Activated CD8-positive, alpha-beta memory T cell treated with anti-CD3 and anti-CD28 coated beads for 36 hours (primary cell): ENCODE measurements around the gene ZNF548. TPM values are rescaled to one million over a fixed set of nuclear protein-coding genes. Genes with fewer than 3 reads are reported as not detected.

Experiments used
- CTCF ChIA-PET: fragments of 350-600 bp; sonication (Branson Sonifier 250); formaldehyde crosslinking; loops from one replicate; lab custom pipeline; 2021; ENCODE audit warnings: antibody characterized with exemption; lab: Charles Lee
- POLR2A ChIA-PET: fragments of 350-600 bp; sonication (Branson Sonifier 250); formaldehyde crosslinking; loops from one replicate; lab custom pipeline; 2021; ENCODE audit warnings: antibody characterized with exemption; lab: Charles Lee
- total RNA-seq, 2 experiments: library from RNA; stranded (reverse); gene quantifications; one replicate each; pipeline ENCODE4 v1.2.3, GENCODE V29; 2021

Gene ZNF548
- total RNA-seq, 2 experiments from 2014 or later = 11.8 to 13.9 TPM

GRCh38 chr19:57382806-57383488 is 6.7 kb upstream of the ZNF548 start:
- POLR2A ChIA-PET = interaction anchor here (0.9 kb wide), 1 partner anchor 370 kb away, joined by 4 read pairs; no protein-coding TSS in a partner anchor
- CTCF ChIA-PET = no interaction called here

DNA sequence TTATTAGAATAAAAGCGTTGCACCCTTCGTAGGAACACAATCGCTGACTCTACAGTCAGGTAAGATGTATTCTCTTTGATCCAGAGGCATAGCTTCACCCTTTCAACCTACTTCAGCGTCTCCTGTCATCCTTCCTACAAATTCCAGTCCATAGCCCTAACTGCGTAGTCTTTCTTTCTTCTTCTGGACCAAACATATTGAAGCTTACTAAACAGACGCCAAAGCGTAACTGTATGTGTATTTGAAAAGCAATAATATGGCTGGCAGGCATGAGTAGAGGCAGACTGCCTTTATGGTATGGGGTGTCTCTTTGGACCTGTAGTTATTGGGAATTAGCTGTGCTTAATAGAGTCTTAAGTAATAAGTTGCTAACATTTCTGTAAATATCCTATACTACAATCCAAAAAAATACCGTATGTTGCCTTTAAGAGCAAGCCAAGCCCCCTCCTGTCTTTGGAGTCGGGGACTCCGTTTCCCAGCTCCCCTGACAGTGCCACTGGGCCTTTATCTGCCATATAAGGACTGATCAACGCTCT is 392 bp upstream of the ZNF548 start:
- CTCF ChIA-PET = no interaction called here
- POLR2A ChIA-PET = interaction anchor here (0.8 to 1.6 kb wide), 3 partner anchors 15 to 45 kb away, joined by 3 to 6 read pairs (median 5); partner anchors contain the start of genes TRAPPC2B, ZNF547 and ZNF749

- POLR2A ChIA-PET = no interaction called here
These were observed 6.1 kb downstream of the ZNF548 start for GRCh38 chr19:57395710-57396109.

GRCh38 chr19:57398868-57399267 is 9.2 kb downstream of the ZNF548 start:
- CTCF ChIA-PET = no interaction called here
- POLR2A ChIA-PET = no interaction called here

More at GRCh38 chr19:57395710-57396109, 6.1 kb downstream of the ZNF548 start:
- CTCF ChIA-PET = no interaction called here

GRCh38 chr19:57403737-57404563 is 14.3 kb downstream of the ZNF548 start:
- ChIA-PET POLR2A (interaction anchor here (0.6 to 0.7 kb wide), 2 partner anchors 15 to 135 kb away, joined by 3 to 5 read pairs; partner anchors contain the start of gene ZNF548), CTCF (no interaction called here)

- ChIA-PET CTCF (interaction anchor here (0.5 to 2.0 kb wide), 2 partner anchors 16 to 496 kb away, joined by 3 to 6 read pairs; no protein-coding TSS in a partner anchor), POLR2A (no interaction called here)
These were observed 17.0 kb downstream of the ZNF548 start for GRCh38 chr19:57406516-57407123.

- POLR2A ChIA-PET = no interaction called here
- CTCF ChIA-PET = no interaction called here
These were observed 21.4 kb downstream of the ZNF548 start, which contains the start of gene ZNF17 for GRCh38 chr19:57410877-57411671. ZNF17 (plus strand) TSS chr19:57411161; CDS start chr19:57413616, 2,455 bp downstream.

DNA sequence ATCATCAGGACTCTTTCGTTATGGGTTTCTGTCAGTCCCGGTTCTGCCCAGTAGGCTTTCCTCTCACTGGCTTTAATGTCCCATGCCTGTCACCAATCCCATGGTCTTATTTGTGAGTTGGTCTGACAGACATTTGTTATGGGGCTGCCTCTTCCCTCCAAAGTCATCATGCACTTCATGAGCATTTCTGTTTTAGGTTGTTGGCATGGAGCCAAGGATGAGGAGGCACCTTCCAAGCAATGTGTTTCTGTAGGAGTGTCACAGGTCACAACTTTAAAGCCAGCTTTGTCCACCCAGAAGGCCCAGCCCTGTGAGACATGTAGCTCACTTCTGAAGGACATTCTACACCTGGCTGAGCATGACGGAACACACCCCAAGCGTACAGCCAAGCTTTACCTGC is 29.8 kb downstream of the ZNF548 start:
- POLR2A ChIA-PET = no interaction called here
- CTCF ChIA-PET = no interaction called here

GRCh38 chr19:57421037-57421436 is 31.4 kb downstream of the ZNF548 start:
- CTCF ChIA-PET = no interaction called here
- POLR2A ChIA-PET = no interaction called here

DNA sequence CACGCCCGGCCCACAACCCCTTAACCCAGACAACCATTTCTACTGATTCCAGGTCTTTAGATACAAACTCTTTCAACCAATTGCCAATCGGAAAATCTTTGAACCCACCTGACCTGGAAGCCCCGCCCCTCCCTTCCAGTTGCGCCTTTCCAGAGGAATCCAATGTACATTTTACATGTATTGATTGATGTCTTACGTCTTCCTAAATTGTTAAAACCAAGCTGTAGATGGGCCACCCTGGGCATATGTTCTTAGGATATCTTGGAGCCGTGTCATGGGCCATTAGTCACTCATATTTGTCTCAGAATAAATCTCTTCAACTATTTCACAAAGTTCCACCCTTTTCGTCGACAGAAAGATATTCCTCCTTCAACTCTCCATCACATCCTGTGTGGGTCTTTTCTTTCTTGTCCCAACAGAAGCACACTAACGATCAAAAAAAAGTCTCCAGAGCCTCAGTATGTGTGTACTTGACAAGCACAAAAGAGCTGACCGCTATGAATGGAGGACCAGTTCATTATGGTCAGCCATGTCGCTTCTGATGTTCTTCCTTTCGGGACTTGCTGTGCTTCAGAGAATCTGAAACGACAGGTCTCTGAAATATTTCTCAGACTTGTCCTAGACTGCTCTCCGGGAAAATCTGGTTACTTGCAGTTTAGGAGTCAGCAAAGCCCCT is 44.9 kb downstream of the ZNF548 start:
- POLR2A ChIA-PET = interaction anchor here (1.1 kb wide), 1 partner anchor 45 kb away, joined by 6 read pairs; the partner anchor contains the start of gene ZNF548
- CTCF ChIA-PET = interaction anchor here (0.7 kb wide), 1 partner anchor 29 kb away, joined by 3 read pairs; no protein-coding TSS in a partner anchor

DNA sequence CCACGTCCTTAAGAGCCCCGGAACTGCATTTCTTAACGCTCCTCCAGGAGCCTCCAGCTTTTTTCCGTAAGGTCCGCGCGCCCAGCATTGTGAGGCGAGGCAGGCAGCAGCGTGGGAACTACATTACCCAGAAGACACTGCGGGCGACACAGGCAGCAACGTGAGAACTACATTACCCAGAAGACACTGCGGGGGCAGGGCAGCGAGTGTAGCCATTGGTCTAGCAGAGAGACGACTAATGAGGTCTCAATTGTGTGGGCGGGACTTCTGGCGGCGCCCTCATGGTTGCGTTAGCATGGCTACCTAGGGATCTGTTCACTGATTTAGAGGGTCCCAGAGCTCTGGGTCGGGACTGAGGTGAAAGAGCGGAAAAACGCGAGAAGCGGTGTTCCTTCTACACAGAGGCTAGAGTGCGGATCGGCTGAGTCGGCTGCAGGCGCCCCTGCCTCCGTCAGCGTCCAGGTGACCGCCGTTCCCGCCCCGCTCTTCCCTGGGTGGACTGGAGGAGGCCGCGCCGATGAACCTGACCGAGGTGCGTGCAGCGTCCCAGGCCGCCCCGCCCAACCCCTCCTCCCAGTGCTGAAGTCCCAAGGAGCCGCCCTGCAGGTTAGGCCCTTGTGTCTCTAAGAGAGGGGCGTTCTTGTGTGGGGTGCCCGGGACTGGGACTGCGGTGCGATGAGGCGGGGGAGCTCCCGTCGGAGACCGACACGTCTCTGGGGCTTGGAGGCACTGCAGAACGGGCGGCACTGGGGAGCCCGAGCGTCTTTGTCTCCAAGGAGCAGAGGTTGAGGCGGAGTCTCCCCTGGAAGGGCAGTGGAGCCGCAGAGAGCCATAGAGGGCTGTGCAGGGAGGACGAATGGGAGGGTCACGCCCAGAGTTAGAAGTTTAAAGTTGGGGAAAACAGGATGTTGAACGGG is 45.7 kb downstream of the ZNF548 start, which contains the start of gene ZNF749:
TSS of gene ZNF749 (plus strand) at position 264 of the 917 bp plus-strand sequence. CDS start at position 518, 254 bp downstream.
- ChIA-PET POLR2A (interaction anchor here (1.1 kb wide), 1 partner anchor 46 kb away, joined by 6 read pairs; the partner anchor contains the start of gene ZNF548), CTCF (interaction anchor here (0.7 kb wide), 1 partner anchor 30 kb away, joined by 3 read pairs; no protein-coding TSS in a partner anchor)

- ChIA-PET CTCF (interaction anchor here (0.6 kb wide), 1 partner anchor 940 kb away, joined by 5 read pairs; no protein-coding TSS in a partner anchor), POLR2A (no interaction called here)
These were observed 46.8 kb downstream of the ZNF548 start for GRCh38 chr19:57436417-57436816.

DNA sequence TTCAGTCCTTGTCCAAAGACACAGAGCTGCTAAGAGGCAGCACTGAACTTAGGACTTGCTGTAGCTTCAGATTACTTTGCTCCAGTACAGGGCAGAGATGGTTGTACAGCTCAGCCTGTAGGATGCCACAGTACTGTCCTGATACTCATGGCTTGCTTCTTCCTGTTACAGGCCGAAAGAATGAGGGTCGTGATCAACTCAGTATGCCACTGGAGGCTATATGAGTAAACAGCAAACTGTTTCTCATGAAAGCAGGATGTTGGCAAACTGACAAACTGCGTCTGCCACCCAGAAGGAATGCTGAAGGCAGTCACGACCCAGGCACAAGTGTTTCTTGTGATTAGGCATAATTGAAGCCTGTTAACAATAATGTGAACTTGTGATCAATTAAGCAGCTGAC is 48.3 kb downstream of the ZNF548 start:
- ChIA-PET POLR2A (no interaction called here), CTCF (no interaction called here)

GRCh38 chr19:57438925-57439324 is 49.3 kb downstream of the ZNF548 start:
- POLR2A ChIA-PET = no interaction called here
- CTCF ChIA-PET = no interaction called here

DNA sequence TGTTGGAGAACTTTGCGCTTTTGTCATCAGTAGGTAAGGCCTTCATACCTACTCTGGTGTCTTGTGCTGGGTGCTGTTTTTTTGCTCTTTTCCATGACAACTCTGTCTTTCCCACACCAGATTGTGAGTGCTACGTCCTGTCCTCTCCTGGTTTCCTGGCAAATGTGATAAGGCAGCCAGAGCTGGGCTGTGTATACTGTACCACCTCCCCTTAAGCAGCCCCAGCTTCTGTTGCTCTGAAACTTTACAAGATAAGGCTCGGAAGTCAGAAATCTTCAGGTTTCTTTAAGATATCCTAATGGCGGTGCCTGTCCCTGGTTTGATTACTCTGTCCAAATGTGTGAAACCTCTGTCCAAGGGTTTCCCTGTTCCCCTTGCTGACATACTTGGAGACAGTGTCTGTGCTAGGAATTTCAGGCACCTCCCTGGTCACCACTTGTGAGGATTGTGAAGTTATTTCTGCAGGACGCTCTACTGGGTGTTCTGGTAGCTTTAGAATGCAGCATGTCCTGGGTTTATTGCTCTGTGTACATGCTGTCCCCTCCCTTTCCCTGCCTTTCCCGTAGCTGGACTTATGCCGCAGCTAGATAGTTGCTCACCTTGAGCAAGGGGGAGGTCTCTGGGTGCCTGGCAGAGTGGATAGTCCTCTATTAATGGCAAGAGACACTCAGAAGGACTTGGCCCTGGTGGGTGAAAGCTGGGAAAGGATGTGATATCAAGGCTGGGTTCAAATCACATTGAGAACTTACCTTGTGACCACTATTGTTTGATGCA is 52.5 kb downstream of the ZNF548 start:
- ChIA-PET POLR2A (no interaction called here), CTCF (interaction anchor here (0.9 kb wide), 1 partner anchor 283 kb away, joined by 3 read pairs; no protein-coding TSS in a partner anchor)
